BLaER1 treated with 17β-estradiol and CSF1 and Interleukin-3, amounts not matched to agents 10 nM and 100 nM (cell line): ENCODE results near the gene RPAP2.

ENCODE experiments used
- H3K27ac ChIP-seq, 11 experiments: shearing (Covaris generic); formaldehyde crosslinking; 2 replicates each; pipeline ENCODE4 v1.8.1; 2022
- H3K27me3 ChIP-seq, 11 experiments: shearing (Covaris generic); formaldehyde crosslinking; 2 replicates each; pipeline ENCODE4 v1.8.1; 2022
- H3K36me3 ChIP-seq, 11 experiments: shearing (Covaris generic); formaldehyde crosslinking; 2 replicates each; pipeline ENCODE4 v1.8.1; 2022
- H3K4me1 ChIP-seq, 10 experiments: shearing (Covaris generic); formaldehyde crosslinking; 2 replicates each; pipeline ENCODE4 v1.8.1; 2022
- H3K4me2 ChIP-seq, 11 experiments: shearing (Covaris generic); formaldehyde crosslinking; 2 replicates each; pipeline ENCODE4 v1.8.1; 2022
- H3K4me3 ChIP-seq, 10 experiments: shearing (Covaris generic); formaldehyde crosslinking; 2 replicates each; pipeline ENCODE4 v1.8.1; 2022
- H3K9ac ChIP-seq, 11 experiments: shearing (Covaris generic); formaldehyde crosslinking; 2 replicates each; pipeline ENCODE4 v1.8.1; 2022
- H3K9me3 ChIP-seq, 11 experiments: shearing (Covaris generic); formaldehyde crosslinking; replicated peaks in 1 of 11; 2 replicates each; pipeline ENCODE4 v1.8.1; 2022
- H4K20me1 ChIP-seq, 11 experiments: shearing (Covaris generic); formaldehyde crosslinking; 2 replicates each; pipeline ENCODE4 v1.8.1; 2022
- Cebpa-rat ChIP-seq, 11 experiments: shearing (Covaris generic); IDR thresholded peaks; 2 replicates each; pipeline ENCODE4 v1.8.1; 2022

The RPAP2 gene

GRCh38 chr1:92291372-92291999 lies 7.4 kb upstream of the RPAP2 start:
- Histone ChIP-seq H3K27me3 (no peaks in the 10 kb centered on the region), H3K27ac (no peak overlapping the region), H3K4me3 (no peak overlapping the region), H3K9me3 (no peaks in the 10 kb centered on the region), H3K4me2 (no peak overlapping the region), H3K36me3 (peaks cover 31 to 82% (median 68%) of the 10 kb centered on the region in 11 experiments), H3K9ac (no peak overlapping the region), H3K4me1 (peaks cover 0 to 16% (median 3%) of the 10 kb centered on the region in 10 experiments; a peak in 8 of 20 replicates), H4K20me1 (peaks cover 0 to 8% (median 0%) of the 10 kb centered on the region in 11 experiments; a peak in 1 of 22 replicates)
- TF ChIP-seq Cebpa-rat (IDR thresholded peaks at IDR 0.05) = no peak

GRCh38 chr1:92298213-92298572 lies 666 bp upstream of the RPAP2 start:
- Histone ChIP-seq H3K4me2 (peak overlapping the region; percentile 50 to 90 (median 78)), H3K4me1 (peaks cover 16 to 48% (median 30%) of the 10 kb centered on the region in 10 experiments), H3K9ac (peak overlapping the region; percentile 87 to 98 (median 94)), H4K20me1 (peaks cover 0 to 5% (median 0%) of the 10 kb centered on the region in 11 experiments; a peak in 3 of 22 replicates), H3K36me3 (peaks cover 0 to 61% (median 34%) of the 10 kb centered on the region in 11 experiments; a peak in 19 of 22 replicates), H3K27me3 (no peaks in the 10 kb centered on the region), H3K27ac (peak overlapping the region; percentile 85 to 95 (median 93)), H3K9me3 (no peaks in the 10 kb centered on the region), H3K4me3 (peak overlapping the region; percentile 80 to 96 (median 91))
- no peak for TF ChIP-seq Cebpa-rat (IDR thresholded peaks at IDR 0.05)

- H3K36me3 ChIP-seq = peaks cover 8 to 61% (median 36%) of the 10 kb centered on the region in 11 experiments
- peaks cover 0 to 5% (median 0%) of the 10 kb centered on the region in 11 experiments; a peak in 3 of 22 replicates for H4K20me1 ChIP-seq
- H3K9ac ChIP-seq = peak overlapping the region; percentile 87 to 98 (median 94)
- H3K4me3 ChIP-seq = peak overlapping the region; percentile 80 to 96 (median 91)
- H3K27ac ChIP-seq = peak overlapping the region; percentile 85 to 95 (median 93)
- no peaks in the 10 kb centered on the region for H3K27me3 ChIP-seq
- no peaks in the 10 kb centered on the region for H3K9me3 ChIP-seq
- peaks cover 16 to 46% (median 30%) of the 10 kb centered on the region in 10 experiments for H3K4me1 ChIP-seq
- peak overlapping the region; percentile 67 to 95 (median 87) for H3K4me2 ChIP-seq
- no peak for TF ChIP-seq Cebpa-rat (IDR thresholded peaks at IDR 0.05)
Observed at GRCh38 chr1:92299477-92300150, 755 bp downstream of the RPAP2 start.

- no peaks in the 10 kb centered on the region for H3K27me3 ChIP-seq
- peaks cover 9 to 36% (median 27%) of the 10 kb centered on the region in 10 experiments for H3K4me1 ChIP-seq
- H3K27ac ChIP-seq = no peak overlapping the region
- H4K20me1 ChIP-seq = peaks cover 0 to 5% (median 0%) of the 10 kb centered on the region in 11 experiments; a peak in 2 of 22 replicates
- TF ChIP-seq Cebpa-rat (IDR thresholded peaks at IDR 0.05) = no peak
- H3K36me3 ChIP-seq = peaks cover 14 to 61% (median 40%) of the 10 kb centered on the region in 11 experiments
- no peaks in the 10 kb centered on the region for H3K9me3 ChIP-seq
- peak overlapping the region in 1 of 11 experiments; percentile 24; a peak in 3 of 22 replicates for H3K9ac ChIP-seq
- H3K4me3 ChIP-seq = no peak overlapping the region
- peak overlapping the region in 8 of 11 experiments; percentile 23 to 88 (median 82); a peak in 11 of 22 replicates for H3K4me2 ChIP-seq
Observed at GRCh38 chr1:92301021-92301420, 2.2 kb downstream of the RPAP2 start.

- H3K4me1 ChIP-seq = peaks cover 0 to 3% (median 1%) of the 10 kb centered on the region in 10 experiments; a peak in 13 of 20 replicates
- peaks cover 0 to 3% (median 0%) of the 10 kb centered on the region in 11 experiments; a peak in 4 of 22 replicates for H4K20me1 ChIP-seq
- H3K9ac ChIP-seq = no peak overlapping the region
- H3K36me3 ChIP-seq = peaks cover 37 to 93% (median 61%) of the 10 kb centered on the region in 11 experiments
- no peak overlapping the region for H3K4me3 ChIP-seq
- no peak overlapping the region for H3K4me2 ChIP-seq
- no peak overlapping the region for H3K27ac ChIP-seq
- TF ChIP-seq Cebpa-rat (IDR thresholded peaks at IDR 0.05) = no peak
- H3K27me3 ChIP-seq = no peaks in the 10 kb centered on the region
- no peaks in the 10 kb centered on the region for H3K9me3 ChIP-seq
Observed at GRCh38 chr1:92306020-92306419, 7.2 kb downstream of the RPAP2 start.

- no peaks in the 10 kb centered on the region for H3K27me3 ChIP-seq
- TF ChIP-seq Cebpa-rat (IDR thresholded peaks at IDR 0.05) = no peak
- H3K4me3 ChIP-seq = no peak overlapping the region
- peaks cover 0 to 7% (median 4%) of the 10 kb centered on the region in 11 experiments; a peak in 10 of 22 replicates for H3K9me3 ChIP-seq
- H4K20me1 ChIP-seq = no peaks in the 10 kb centered on the region; a peak in 2 of 22 replicates
- no peak overlapping the region for H3K27ac ChIP-seq
- no peaks in the 10 kb centered on the region for H3K4me1 ChIP-seq
- H3K4me2 ChIP-seq = no peak overlapping the region
- H3K36me3 ChIP-seq = peaks cover 52 to 96% (median 79%) of the 10 kb centered on the region in 11 experiments
- no peak overlapping the region for H3K9ac ChIP-seq
Observed at GRCh38 chr1:92307980-92308379, 9.1 kb downstream of the RPAP2 start.

- no peak overlapping the region for H3K9ac ChIP-seq
- no peak for TF ChIP-seq Cebpa-rat (IDR thresholded peaks at IDR 0.05)
- H3K36me3 ChIP-seq = peaks cover 52 to 96% (median 72%) of the 10 kb centered on the region in 11 experiments
- H3K27me3 ChIP-seq = no peaks in the 10 kb centered on the region
- no peak overlapping the region for H3K4me3 ChIP-seq
- no peaks in the 10 kb centered on the region for H3K4me1 ChIP-seq
- no peaks in the 10 kb centered on the region; a peak in 2 of 22 replicates for H4K20me1 ChIP-seq
- H3K4me2 ChIP-seq = no peak overlapping the region
- peaks cover 0 to 12% (median 6%) of the 10 kb centered on the region in 11 experiments; a peak in 10 of 22 replicates for H3K9me3 ChIP-seq
- H3K27ac ChIP-seq = no peak overlapping the region
Observed at GRCh38 chr1:92310185-92310597, 11.3 kb downstream of the RPAP2 start.

GRCh38 chr1:92314024-92314423 lies 15.2 kb downstream of the RPAP2 start:
- Histone ChIP-seq H4K20me1 (no peaks in the 10 kb centered on the region; a peak in 1 of 22 replicates), H3K27ac (no peak overlapping the region), H3K36me3 (peaks cover 24 to 80% (median 46%) of the 10 kb centered on the region in 11 experiments), H3K4me2 (no peak overlapping the region), H3K9me3 (peaks cover 0 to 12% (median 6%) of the 10 kb centered on the region in 11 experiments; a peak in 10 of 22 replicates), H3K4me1 (no peaks in the 10 kb centered on the region), H3K27me3 (no peaks in the 10 kb centered on the region), H3K9ac (no peak overlapping the region), H3K4me3 (no peak overlapping the region)
- TF ChIP-seq Cebpa-rat (IDR thresholded peaks at IDR 0.05) = no peak
